Astrocyte of the cerebellum (primary cell): ENCODE measurements around the gene HOXA5.

ENCODE experiments used
- DNase-seq: peaks from one replicate; pipeline ENCODE4 v3.0.0-alpha.2; 2011; ENCODE audit warnings: low read depth
- H3K4me3 ChIP-seq: 2 replicates; pipeline ENCODE4 v1.5.1; 2011; ENCODE audit warnings: mild to moderate bottlenecking, low read depth, low read length, moderate library complexity
- CTCF ChIP-seq: IDR thresholded peaks from 2 replicates; pipeline ENCODE4 v1.5.1; 2012; ENCODE audit warnings: low read length, low read depth, moderate library complexity, mild to moderate bottlenecking; ENCODE audit errors: missing control alignments
- in situ Hi-C: cut with HindIII; loops from 2 replicates; pipeline ENCODE4 v1.10.0; 2017; ENCODE audit warnings: low sequenced_read_pairs

The HOXA5 gene

GRCh38 chr7:27189295-27189996 is 46.0 kb upstream of the HOXA5 start:
- no peak for TF ChIP-seq CTCF
- H3K4me3 ChIP-seq, result no peak overlapping the region
- no peak for DNase-seq
- in situ Hi-C loops, result no loop called here

GRCh38 chr7:27188386-27189294 is 45.2 kb upstream of the HOXA5 start:
- in situ Hi-C loops, result no loop called here
- H3K4me3 ChIP-seq, result no peak overlapping the region
- DNase-seq, result no peak
- no peak for TF ChIP-seq CTCF

- in situ Hi-C loops, result no loop called here
- H3K4me3 ChIP-seq, result no peak overlapping the region
- no peak for TF ChIP-seq CTCF
- DNase-seq, result no peak
These were observed 44.2 kb upstream of the HOXA5 start for GRCh38 chr7:27187475-27188385.

- in situ Hi-C loops, result no loop called here
- H3K4me3 ChIP-seq, result no peak overlapping the region
- no peak for DNase-seq
- TF ChIP-seq CTCF, result no peak
These were observed 43.4 kb upstream of the HOXA5 start for GRCh38 chr7:27186668-27187474.

GRCh38 chr7:27185854-27186667 is 42.6 kb upstream of the HOXA5 start:
- H3K4me3 ChIP-seq, result no peak overlapping the region
- no peak for DNase-seq
- TF ChIP-seq CTCF, result no peak
- in situ Hi-C loops, result no loop called here
